K562 (cell line): ENCODE results near the gene ENTR1. TPM values are rescaled to one million over a fixed set of nuclear protein-coding genes. Genes with fewer than 3 reads are reported as not detected.

ENCODE experiments used
- BRCA1 ChIP-seq, 2 experiments: fragments of 450-650 bp in 1 of 2; sonication (generic) in 1 of 2; formaldehyde crosslinking in 1 of 2; IDR thresholded peaks; 2 replicates each; pipeline versions ENCODE4 v1.5.0 to v1.6.1; 2017 to 2020; ENCODE audit warnings: mild to moderate bottlenecking in 1 of 2, missing genetic modification reagents in 1 of 2
- ELF2 ChIP-seq: fragments of 250-450 bp; sonication (Bioruptor Pico); IDR thresholded peaks from 2 replicates; pipeline ENCODE4 v1.5.0; 2021; ENCODE audit warnings: mild to moderate bottlenecking
- EP300 ChIP-seq: IDR thresholded peaks from 2 replicates; pipeline ENCODE4 v1.6.1; 2012; ENCODE audit warnings: low read length, improper control_type of control experiment
- ETV6 ChIP-seq, 3 experiments: fragments of 150-350 bp in 1 of 3; sonication (generic) in 1 of 3; formaldehyde crosslinking in 1 of 3; IDR thresholded peaks; 2 replicates each; pipeline versions ENCODE4 v1.6.1 to v1.8.0; 2014 to 2022; ENCODE audit warnings: borderline replicate concordance in 2 of 3, low read depth in 2 of 3, antibody characterized with exemption in 1 of 3, low read length in 1 of 3, mild to moderate bottlenecking in 1 of 3, missing genetic modification reagents in 1 of 3
- KLF1 ChIP-seq: fragments of 450-650 bp; IDR thresholded peaks from 2 replicates; pipeline ENCODE4 v1.6.1; 2016; ENCODE audit warnings: missing genetic modification characterization, missing compliant biosample characterization
- MAZ ChIP-seq, 2 experiments: fragments of 450-650 bp in 1 of 2; sonication (generic) in 1 of 2; formaldehyde crosslinking; IDR thresholded peaks in 1 of 2; conservative IDR thresholded peaks in 1 of 2; 2 replicates each; pipeline versions ENCODE4 v1.4.0 to v1.5.0; 2020; ENCODE audit warnings: mild to moderate bottlenecking in 1 of 2, missing genetic modification reagents in 1 of 2
- MTA2 ChIP-seq: fragments of 450-650 bp; IDR thresholded peaks from 2 replicates; pipeline ENCODE4 v1.6.1; 2016; ENCODE audit warnings: low read depth
- NRF1 ChIP-seq, 2 experiments: fragments of 450-650 bp; IDR thresholded peaks in 1 of 2; conservative IDR thresholded peaks in 1 of 2; 2 replicates each; pipeline ENCODE4 v1.6.1; 2014; ENCODE audit warnings: mild to moderate bottlenecking in 2 of 2
- POLR2AphosphoS5 ChIP-seq: IDR thresholded peaks from 2 replicates; pipeline ENCODE4 v1.6.1; 2011; ENCODE audit warnings: mild to moderate bottlenecking, low read depth, low read length, moderate library complexity; ENCODE audit not compliant: control insufficient read depth, insufficient read depth
- TCF7L2 ChIP-seq: fragments of 150-350 bp; IDR thresholded peaks from 2 replicates; pipeline ENCODE4 v1.6.1; 2016; ENCODE audit warnings: low read depth, mild to moderate bottlenecking, low read length, moderate library complexity
- TCFL5 ChIP-seq: fragments of 250-450 bp; sonication (Bioruptor Pico); conservative IDR thresholded peaks from 2 replicates; pipeline ENCODE4 v1.6.1; 2021; ENCODE audit warnings: mild to moderate bottlenecking, moderate library complexity, matching md5 sums
- ZFPM2 ChIP-seq: fragments of 250-450 bp; sonication (Bioruptor Pico); IDR thresholded peaks from 2 replicates; pipeline ENCODE4 v1.5.1; 2022; ENCODE audit warnings: mild to moderate bottlenecking
- ZNF384 ChIP-seq: IDR thresholded peaks from 2 replicates; pipeline ENCODE4 v1.6.1; 2012; ENCODE audit warnings: low read depth, low read length, improper control_type of control experiment
- polyA plus RNA-seq, 8 experiments: library from polyadenylated mRNA; depleted of rRNA in 4 of 8; stranded (reverse) in 5 of 8; unstranded in 3 of 8; fragments of >200 nt; fragmentation: Nextera tagmentation in 2 of 8; fragmentation: Illumina TruSeq in 1 of 8; extraction: Ambion mirVana in 2 of 8; extraction: Trizol in 1 of 8; gene quantifications; 2 replicates each; pipeline versions ENCODE4 v1.2.1 to v1.2.3, GENCODE V29; 2011 to 2014; ENCODE audit warnings: inconsistent platforms in 1 of 8, missing spikeins in 1 of 8
- total RNA-seq, 7 experiments: library from RNA; depleted of rRNA in 6 of 7; stranded (reverse); fragments of >200 nt in 6 of 7; fragmentation: Illumina TruSeq in 2 of 7; extraction: Trizol in 2 of 7; gene quantifications; 2 replicates each; pipeline versions ENCODE4 v1.2.1 to v1.2.3, GENCODE V29; 2011 to 2021; ENCODE audit warnings: low replicate concordance in 1 of 7
- TF ChIP-seq, protein P1 (sequence below): sonication (generic); formaldehyde crosslinking; IDR thresholded peaks from 2 replicates; pipeline ENCODE4 v1.8.0; 2023; ENCODE audit warnings: mild to moderate bottlenecking, missing genetic modification reagents
- TF ChIP-seq, protein P2 (sequence below): sonication (generic); formaldehyde crosslinking; IDR thresholded peaks from 2 replicates; pipeline ENCODE4 v1.8.0; 2022; ENCODE audit warnings: mild to moderate bottlenecking, low read depth, missing genetic modification reagents
- TF ChIP-seq, protein P3 (sequence below): sonication (generic); formaldehyde crosslinking; IDR thresholded peaks from 2 replicates; pipeline ENCODE4 v1.8.1; 2023; ENCODE audit warnings: mild to moderate bottlenecking, missing genetic modification reagents
- TF ChIP-seq, protein P4 (sequence below), 3 experiments: fragments of 200-800 bp in 1 of 3; fragments of 250-450 bp in 1 of 3; fragments of 450-650 bp in 1 of 3; sonication (Bioruptor Pico) in 1 of 3; sonication (Bioruptor generic) in 1 of 3; formaldehyde crosslinking in 1 of 3; IDR thresholded peaks; 2 replicates each; pipeline versions ENCODE4 v1.6.1 to v1.8.0; 2016 to 2022; ENCODE audit warnings: mild to moderate bottlenecking in 2 of 3, missing genetic modification characterization in 2 of 3, missing compliant biosample characterization in 1 of 3, moderate library complexity in 1 of 3

Gene ENTR1
- total and polyA plus RNA-seq, 9 of the 15 experiments (the other 6 are each of a cell fraction or from before 2014, with no cell fraction given), result 6.7 to 106 (median 72.6) TPM

DNA sequence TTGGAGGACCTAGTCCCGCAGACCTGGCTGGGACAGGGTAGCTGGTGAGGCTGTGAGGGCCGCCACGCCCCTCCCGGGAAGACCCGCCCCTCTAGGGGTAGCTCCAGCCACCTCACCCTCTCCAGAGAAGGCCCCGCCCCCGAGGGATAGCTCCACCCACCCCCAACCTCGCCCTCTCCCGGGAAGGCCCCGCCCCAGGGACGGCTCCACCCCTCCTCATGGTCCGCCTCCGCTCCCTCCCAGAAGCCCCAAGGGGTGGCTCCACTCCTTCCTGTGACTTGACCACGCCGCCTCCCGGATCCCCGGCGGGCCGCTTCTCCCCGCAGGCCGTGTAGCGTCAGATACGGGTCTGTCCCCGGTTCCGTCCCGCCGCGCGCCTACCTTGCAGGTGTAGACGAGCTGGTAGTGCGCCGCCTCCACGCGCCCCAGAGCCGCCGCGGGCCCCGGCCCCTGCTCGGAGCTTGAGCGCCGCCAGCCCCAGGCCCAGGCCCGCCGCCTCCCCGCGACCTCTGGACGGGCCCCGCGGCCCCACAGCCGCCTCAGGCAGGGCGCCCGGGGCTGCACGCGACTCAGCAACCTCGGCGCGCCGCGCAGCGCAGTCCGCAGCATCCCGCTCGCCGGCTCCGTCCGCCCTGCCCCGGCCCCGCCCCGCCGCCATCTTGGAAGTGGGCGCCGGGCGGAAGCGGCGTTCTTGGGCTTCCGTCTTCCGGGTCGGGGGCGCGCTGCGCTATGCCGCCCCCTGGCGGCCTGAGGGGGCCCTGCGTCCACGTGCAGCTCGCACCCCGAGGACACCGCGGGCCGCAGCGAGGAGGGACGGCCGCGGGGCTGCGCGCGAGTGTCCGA is 47.1 kb downstream of the ENTR1 start, which contains the start of gene DNLZ (continued):
- TF ChIP-seq, protein P1, sequence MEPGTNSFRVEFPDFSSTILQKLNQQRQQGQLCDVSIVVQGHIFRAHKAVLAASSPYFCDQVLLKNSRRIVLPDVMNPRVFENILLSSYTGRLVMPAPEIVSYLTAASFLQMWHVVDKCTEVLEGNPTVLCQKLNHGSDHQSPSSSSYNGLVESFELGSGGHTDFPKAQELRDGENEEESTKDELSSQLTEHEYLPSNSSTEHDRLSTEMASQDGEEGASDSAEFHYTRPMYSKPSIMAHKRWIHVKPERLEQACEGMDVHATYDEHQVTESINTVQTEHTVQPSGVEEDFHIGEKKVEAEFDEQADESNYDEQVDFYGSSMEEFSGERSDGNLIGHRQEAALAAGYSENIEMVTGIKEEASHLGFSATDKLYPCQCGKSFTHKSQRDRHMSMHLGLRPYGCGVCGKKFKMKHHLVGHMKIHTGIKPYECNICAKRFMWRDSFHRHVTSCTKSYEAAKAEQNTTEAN (CRISPR knock-in tag), result no peak
- TF ChIP-seq ZFPM2 (CRISPR knock-in tag), result peak; percentile 78; the same call in 1 of the 2 replicates
- TF ChIP-seq MAZ (CRISPR knock-in tag; conservative IDR thresholded peaks at IDR 0.05 in 1 of 2, IDR thresholded peaks at IDR 0.05 in 1 of 2), result peak; percentile 93 to 94
- TF ChIP-seq MTA2, result no peak
- peak in 1 of 2 experiments; percentile 40; a peak in 1 of 4 replicates for TF ChIP-seq NRF1 (conservative IDR thresholded peaks at IDR 0.05 in 1 of 2, IDR thresholded peaks at IDR 0.05 in 1 of 2)
- peak; percentile 84 to 88; a peak in 2 of 4 replicates for TF ChIP-seq ETV6 (IDR thresholded peaks at IDR 0.05; ENCODE audit: borderline replicate concordance in 1 of 2, low read depth in 2 of 2, low read length in 1 of 2)
- TF ChIP-seq ETV6 (CRISPR knock-in tag; IDR thresholded peaks at IDR 0.05; ENCODE audit: borderline replicate concordance), result no peak; the same call in 1 of the 2 replicates
- peak; percentile 100 for TF ChIP-seq ELF2 (CRISPR knock-in tag)
- TF ChIP-seq TCF7L2, result no peak
- TF ChIP-seq, protein P2, sequence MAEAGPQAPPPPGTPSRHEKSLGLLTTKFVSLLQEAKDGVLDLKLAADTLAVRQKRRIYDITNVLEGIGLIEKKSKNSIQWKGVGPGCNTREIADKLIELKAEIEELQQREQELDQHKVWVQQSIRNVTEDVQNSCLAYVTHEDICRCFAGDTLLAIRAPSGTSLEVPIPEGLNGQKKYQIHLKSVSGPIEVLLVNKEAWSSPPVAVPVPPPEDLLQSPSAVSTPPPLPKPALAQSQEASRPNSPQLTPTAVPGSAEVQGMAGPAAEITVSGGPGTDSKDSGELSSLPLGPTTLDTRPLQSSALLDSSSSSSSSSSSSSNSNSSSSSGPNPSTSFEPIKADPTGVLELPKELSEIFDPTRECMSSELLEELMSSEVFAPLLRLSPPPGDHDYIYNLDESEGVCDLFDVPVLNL (CRISPR knock-in tag), result peak; percentile 65; the same call in 1 of the 2 replicates
- TF ChIP-seq, protein P3, sequence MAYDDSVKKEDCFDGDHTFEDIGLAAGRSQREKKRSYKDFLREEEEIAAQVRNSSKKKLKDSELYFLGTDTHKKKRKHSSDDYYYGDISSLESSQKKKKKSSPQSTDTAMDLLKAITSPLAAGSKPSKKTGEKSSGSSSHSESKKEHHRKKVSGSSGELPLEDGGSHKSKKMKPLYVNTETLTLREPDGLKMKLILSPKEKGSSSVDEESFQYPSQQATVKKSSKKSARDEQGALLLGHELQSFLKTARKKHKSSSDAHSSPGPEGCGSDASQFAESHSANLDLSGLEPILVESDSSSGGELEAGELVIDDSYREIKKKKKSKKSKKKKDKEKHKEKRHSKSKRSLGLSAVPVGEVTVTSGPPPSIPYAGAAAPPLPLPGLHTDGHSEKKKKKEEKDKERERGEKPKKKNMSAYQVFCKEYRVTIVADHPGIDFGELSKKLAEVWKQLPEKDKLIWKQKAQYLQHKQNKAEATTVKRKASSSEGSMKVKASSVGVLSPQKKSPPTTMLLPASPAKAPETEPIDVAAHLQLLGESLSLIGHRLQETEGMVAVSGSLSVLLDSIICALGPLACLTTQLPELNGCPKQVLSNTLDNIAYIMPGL (CRISPR knock-in tag), result peak; percentile 94
- TF ChIP-seq, protein P4, sequence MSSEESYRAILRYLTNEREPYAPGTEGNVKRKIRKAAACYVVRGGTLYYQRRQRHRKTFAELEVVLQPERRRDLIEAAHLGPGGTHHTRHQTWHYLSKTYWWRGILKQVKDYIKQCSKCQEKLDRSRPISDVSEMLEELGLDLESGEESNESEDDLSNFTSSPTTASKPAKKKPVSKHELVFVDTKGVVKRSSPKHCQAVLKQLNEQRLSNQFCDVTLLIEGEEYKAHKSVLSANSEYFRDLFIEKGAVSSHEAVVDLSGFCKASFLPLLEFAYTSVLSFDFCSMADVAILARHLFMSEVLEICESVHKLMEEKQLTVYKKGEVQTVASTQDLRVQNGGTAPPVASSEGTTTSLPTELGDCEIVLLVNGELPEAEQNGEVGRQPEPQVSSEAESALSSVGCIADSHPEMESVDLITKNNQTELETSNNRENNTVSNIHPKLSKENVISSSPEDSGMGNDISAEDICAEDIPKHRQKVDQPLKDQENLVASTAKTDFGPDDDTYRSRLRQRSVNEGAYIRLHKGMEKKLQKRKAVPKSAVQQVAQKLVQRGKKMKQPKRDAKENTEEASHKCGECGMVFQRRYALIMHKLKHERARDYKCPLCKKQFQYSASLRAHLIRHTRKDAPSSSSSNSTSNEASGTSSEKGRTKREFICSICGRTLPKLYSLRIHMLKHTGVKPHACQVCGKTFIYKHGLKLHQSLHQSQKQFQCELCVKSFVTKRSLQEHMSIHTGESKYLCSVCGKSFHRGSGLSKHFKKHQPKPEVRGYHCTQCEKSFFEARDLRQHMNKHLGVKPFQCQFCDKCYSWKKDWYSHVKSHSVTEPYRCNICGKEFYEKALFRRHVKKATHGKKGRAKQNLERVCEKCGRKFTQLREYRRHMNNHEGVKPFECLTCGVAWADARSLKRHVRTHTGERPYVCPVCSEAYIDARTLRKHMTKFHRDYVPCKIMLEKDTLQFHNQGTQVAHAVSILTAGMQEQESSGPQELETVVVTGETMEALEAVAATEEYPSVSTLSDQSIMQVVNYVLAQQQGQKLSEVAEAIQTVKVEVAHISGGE (CRISPR knock-in tag; IDR thresholded peaks at IDR 0.05), result peak in 1 of 3 experiments; percentile 88; a peak in 2 of 6 replicates
- TF ChIP-seq POLR2AphosphoS5, result peak; percentile 76
- peak; percentile 86; the same call in 1 of the 2 replicates for TF ChIP-seq KLF1 (tag)
- no peak for TF ChIP-seq BRCA1 (IDR thresholded peaks at IDR 0.05)
- no peak for TF ChIP-seq BRCA1 (CRISPR knock-in tag; IDR thresholded peaks at IDR 0.05)
- TF ChIP-seq EP300, result no peak
- no peak for TF ChIP-seq TCFL5 (CRISPR knock-in tag)
- no peak for TF ChIP-seq ZNF384
